Type B pancreatic cell (in vitro differentiated cells): ENCODE measurements around the gene PIK3CB. TPM values are rescaled to one million over a fixed set of nuclear protein-coding genes. Genes with fewer than 3 reads are reported as not detected.
"Not testable (repeated sequence)": the region's sequence is repeated elsewhere in the genome, so short reads cannot be mapped to it uniquely, and the experiment has no call there.

Source experiments
- DNase-seq: peaks from one replicate; pipeline ENCODE4 v3.0.0; 2021; ENCODE audit warnings: mixed read lengths; ENCODE audit not compliant: unreplicated experiment; ENCODE audit errors: extremely low spot score
- H3K27ac Mint-ChIP-seq: 2 replicates; pipeline ENCODE4 v1.8.0; 2021; ENCODE audit warnings: mild to moderate bottlenecking, mixed read lengths
- H3K27me3 Mint-ChIP-seq: 2 replicates; pipeline ENCODE4 v1.8.0; 2021; ENCODE audit warnings: mixed read lengths
- H3K36me3 Mint-ChIP-seq: 2 replicates; pipeline ENCODE4 v1.8.0; 2021; ENCODE audit warnings: mixed read lengths
- H3K4me1 Mint-ChIP-seq: one replicate; pipeline ENCODE4 v1.8.0; 2021; ENCODE audit warnings: mixed read lengths; ENCODE audit not compliant: unreplicated experiment
- H3K4me3 Mint-ChIP-seq: 2 replicates; pipeline ENCODE4 v1.8.0; 2021; ENCODE audit warnings: mild to moderate bottlenecking, mixed read lengths
- H3K9me3 Mint-ChIP-seq: 2 replicates; pipeline ENCODE4 v1.8.0; 2021; ENCODE audit warnings: mixed read lengths
- CTCF ChIP-seq: fragments of 200-600 bp; sonication (generic); conservative IDR thresholded peaks from 2 replicates; pipeline ENCODE4 v1.5.0; 2021; ENCODE audit warnings: antibody characterized with exemption, mild to moderate bottlenecking
- total RNA-seq: library from RNA; stranded (reverse); gene quantifications from 2 replicates; pipeline ENCODE4 v1.2.1, GENCODE V29; 2021; ENCODE audit warnings: low replicate concordance

PIK3CB gene
- total RNA-seq, 1 donor from 2014 or later: 14.8 TPM

DNA sequence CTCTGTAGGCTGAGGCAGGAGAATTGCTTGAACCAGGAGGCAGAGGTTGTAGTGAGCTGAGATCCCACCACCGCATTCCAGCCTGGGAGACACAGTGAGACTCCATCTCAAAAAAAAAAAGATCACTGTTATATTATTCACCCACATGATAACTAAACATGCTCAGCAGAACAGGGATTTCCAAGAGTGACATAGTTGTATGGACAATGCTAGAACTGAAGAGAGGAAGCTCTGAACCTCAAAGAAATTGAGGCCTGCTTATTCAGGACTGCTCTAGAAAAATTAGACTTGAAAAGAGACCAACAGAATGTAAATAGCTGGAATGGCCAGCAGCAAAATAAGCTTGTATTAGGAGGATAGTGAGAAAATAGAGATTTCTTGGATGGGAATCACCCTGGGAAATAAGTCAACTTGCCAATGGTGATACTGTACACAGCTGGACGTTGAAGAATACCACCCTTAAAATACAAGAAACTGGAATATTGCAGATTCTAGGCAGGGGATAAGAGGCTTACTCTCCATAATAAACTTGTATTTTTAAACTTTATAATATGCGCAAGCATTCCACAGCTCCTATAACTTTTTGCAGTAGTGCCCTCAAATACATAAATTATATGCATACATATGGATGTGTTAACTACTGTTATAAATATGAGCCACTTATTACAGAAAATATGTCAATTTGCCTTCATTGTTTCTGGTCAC is 28.2 kb downstream of the PIK3CB start:
- H3K36me3 Mint-ChIP-seq: peaks cover 6% of the 10 kb centered on the region
- no peak for TF ChIP-seq CTCF
- no peaks in the 10 kb centered on the region for H3K4me1 Mint-ChIP-seq
- no peaks in the 10 kb centered on the region for H3K27me3 Mint-ChIP-seq
- no peak for DNase-seq
- no peaks in the 10 kb centered on the region for H3K9me3 Mint-ChIP-seq
- no peak overlapping the region for H3K27ac Mint-ChIP-seq
- H3K4me3 Mint-ChIP-seq: no peak overlapping the region

- TF ChIP-seq CTCF: no peak
- H3K4me3 Mint-ChIP-seq: no peak overlapping the region
- no peaks in the 10 kb centered on the region for H3K27me3 Mint-ChIP-seq
- peaks cover 4% of the 10 kb centered on the region for H3K36me3 Mint-ChIP-seq
- DNase-seq: no peak
- no peak overlapping the region for H3K27ac Mint-ChIP-seq
- peaks cover 5% of the 10 kb centered on the region for H3K9me3 Mint-ChIP-seq
- H3K4me1 Mint-ChIP-seq: no peaks in the 10 kb centered on the region
Observed at GRCh38 chr3:138803006-138803653, 31.6 kb downstream of the PIK3CB start.

- not testable (repeated sequence) for H3K36me3 Mint-ChIP-seq, H3K4me1 Mint-ChIP-seq, H3K4me3 Mint-ChIP-seq, H3K9me3 Mint-ChIP-seq, H3K27ac Mint-ChIP-seq, DNase-seq, H3K27me3 Mint-ChIP-seq
Observed at GRCh38 chr3:138802223-138802622, 32.5 kb downstream of the PIK3CB start.

- H3K27ac Mint-ChIP-seq: no peak overlapping the region
- no peaks in the 10 kb centered on the region for H3K27me3 Mint-ChIP-seq
- no peak overlapping the region for H3K4me3 Mint-ChIP-seq
- H3K9me3 Mint-ChIP-seq: peaks cover 5% of the 10 kb centered on the region
- no peaks in the 10 kb centered on the region for H3K4me1 Mint-ChIP-seq
- DNase-seq: no peak
- no peak for TF ChIP-seq CTCF
- peaks cover 4% of the 10 kb centered on the region for H3K36me3 Mint-ChIP-seq
Observed at GRCh38 chr3:138801792-138802191, 32.9 kb downstream of the PIK3CB start.

DNA sequence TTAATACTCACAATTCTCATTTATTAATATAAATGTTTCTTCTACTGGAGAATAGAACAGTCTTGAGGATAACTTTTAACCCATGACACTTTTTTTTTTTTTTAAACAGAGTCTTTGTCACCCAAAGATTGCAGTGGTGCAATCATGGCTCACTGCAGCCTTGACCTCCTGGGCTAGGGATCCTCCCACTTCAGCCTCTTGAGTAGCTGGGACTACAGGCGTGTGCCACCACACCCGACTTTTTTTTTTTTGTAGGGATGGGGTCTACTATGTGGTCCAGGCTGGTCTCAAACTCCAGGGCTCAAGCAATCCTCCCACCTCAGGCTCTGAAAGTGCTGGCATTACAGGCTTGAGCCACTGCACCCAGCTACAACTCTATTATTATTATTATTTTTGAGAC is 34.5 kb downstream of the PIK3CB start:
- H3K9me3 Mint-ChIP-seq: peaks cover 5% of the 10 kb centered on the region
- DNase-seq: no peak
- H3K36me3 Mint-ChIP-seq: peaks cover 4% of the 10 kb centered on the region
- H3K27ac Mint-ChIP-seq: no peak overlapping the region
- no peak overlapping the region for H3K4me3 Mint-ChIP-seq
- TF ChIP-seq CTCF: no peak
- H3K4me1 Mint-ChIP-seq: no peaks in the 10 kb centered on the region
- no peaks in the 10 kb centered on the region for H3K27me3 Mint-ChIP-seq

GRCh38 chr3:138799822-138800221 is 34.9 kb downstream of the PIK3CB start:
- H3K4me3 Mint-ChIP-seq: no peak overlapping the region
- no peaks in the 10 kb centered on the region for H3K27me3 Mint-ChIP-seq
- H3K27ac Mint-ChIP-seq: no peak overlapping the region
- TF ChIP-seq CTCF: no peak
- peaks cover 5% of the 10 kb centered on the region for H3K9me3 Mint-ChIP-seq
- H3K4me1 Mint-ChIP-seq: no peaks in the 10 kb centered on the region
- no peak for DNase-seq
- peaks cover 4% of the 10 kb centered on the region for H3K36me3 Mint-ChIP-seq
